GM12875 (cell line): ENCODE results near the gene SEMA5A.

ENCODE experiments used
- H3K4me3 ChIP-seq: one replicate; pipeline ENCODE4 v1.5.1; 2011; ENCODE audit warnings: low read depth, low read length, control low read depth
- CTCF ChIP-seq: IDR thresholded peaks from 2 replicates; pipeline ENCODE4 v1.5.1; 2011; ENCODE audit warnings: low read depth, mild to moderate bottlenecking, control low read depth, inconsistent platforms, low read length, moderate library complexity, borderline replicate concordance; ENCODE audit not compliant: insufficient read depth

The SEMA5A gene

GRCh38 chr5:9558319-9558965 is 12.6 kb upstream of the SEMA5A start:
- H3K4me3 ChIP-seq: no peak overlapping the region
- TF ChIP-seq CTCF: no peak

GRCh38 chr5:9557696-9558095 is 11.8 kb upstream of the SEMA5A start:
- H3K4me3 ChIP-seq: no peak overlapping the region
- no peak for TF ChIP-seq CTCF

- no peak for TF ChIP-seq CTCF
- no peak overlapping the region for H3K4me3 ChIP-seq
Observed at GRCh38 chr5:9555961-9556360, 10.1 kb upstream of the SEMA5A start.

GRCh38 chr5:9554122-9554521 is 8.2 kb upstream of the SEMA5A start:
- TF ChIP-seq CTCF: no peak
- no peak overlapping the region for H3K4me3 ChIP-seq

GRCh38 chr5:9553561-9553960 is 7.7 kb upstream of the SEMA5A start:
- no peak overlapping the region for H3K4me3 ChIP-seq

GRCh38 chr5:9551567-9552537 is 6.0 kb upstream of the SEMA5A start:
- H3K4me3 ChIP-seq: no peak overlapping the region
- TF ChIP-seq CTCF: no peak

More at GRCh38 chr5:9553561-9553960, 7.7 kb upstream of the SEMA5A start:
- no peak for TF ChIP-seq CTCF
